GM21529 (cell line): Measurements from ENCODE around the gene DYNLT2.

Source experiments
- ATAC-seq: cut with Tn5 transposase; IDR thresholded peaks from one replicate; pipeline ENCODE4 v1.9.1; 2021; ENCODE audit not compliant: unreplicated experiment

The DYNLT2 gene, protein sequence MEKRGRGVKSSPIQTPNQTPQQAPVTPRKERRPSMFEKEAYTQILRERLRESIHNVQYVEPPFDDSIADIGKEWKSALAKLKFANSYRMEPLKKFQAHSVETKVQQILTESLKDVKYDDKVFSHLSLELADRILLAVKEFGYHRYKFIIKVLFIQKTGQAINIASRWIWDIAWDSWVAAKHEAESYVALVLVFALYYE

DNA sequence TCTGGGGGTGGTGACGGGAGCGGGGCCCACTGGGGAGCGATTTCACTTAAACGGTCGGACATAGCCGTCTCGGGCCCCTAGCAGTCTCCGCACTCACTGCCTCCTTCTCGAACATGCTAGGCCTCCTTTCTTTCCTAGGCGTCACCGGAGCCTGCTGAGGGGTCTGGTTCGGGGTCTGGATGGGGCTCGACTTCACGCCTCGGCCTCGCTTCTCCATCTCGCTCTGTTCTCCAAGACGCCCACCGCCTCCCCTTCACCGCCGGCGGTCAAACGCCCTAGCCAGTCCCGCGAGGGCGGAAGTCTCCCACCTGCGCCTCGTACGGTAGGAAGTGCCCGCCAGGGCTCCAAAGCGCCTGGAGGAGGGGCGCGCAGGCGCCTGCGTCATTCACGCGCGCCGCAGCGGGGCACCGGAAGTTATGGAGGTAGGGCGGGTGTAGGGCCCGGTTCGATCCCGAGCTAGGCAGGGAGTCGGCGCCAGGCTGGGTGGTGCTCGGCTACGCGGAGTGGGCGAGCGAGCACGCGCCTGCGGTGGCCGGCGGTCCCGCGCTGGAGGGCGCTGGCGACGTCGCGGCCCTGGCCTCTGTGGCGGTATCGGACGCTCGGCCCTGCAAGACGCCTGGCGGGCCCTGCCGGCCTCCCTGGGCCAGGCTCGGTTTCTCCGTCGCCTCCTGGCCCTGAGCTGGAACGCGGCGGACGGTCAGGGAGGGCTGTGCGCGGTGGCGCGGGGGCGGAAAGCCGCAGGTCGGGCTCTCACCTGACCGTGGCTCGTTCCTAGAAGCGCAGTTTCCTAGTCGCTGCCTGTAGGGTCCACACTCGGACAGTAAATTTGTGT lies at the start of gene DYNLT2, which contains the start of gene ERMARD:
TSS of gene DYNLT2 (minus strand) at position 331 of the 832 bp plus-strand sequence. CDS start at position 217, 114 bp downstream.
TSS of gene ERMARD (plus strand) at position 381 of the 832 bp plus-strand sequence. CDS start at position 417, 36 bp downstream.
- ATAC-seq = peak; percentile 94

DNA sequence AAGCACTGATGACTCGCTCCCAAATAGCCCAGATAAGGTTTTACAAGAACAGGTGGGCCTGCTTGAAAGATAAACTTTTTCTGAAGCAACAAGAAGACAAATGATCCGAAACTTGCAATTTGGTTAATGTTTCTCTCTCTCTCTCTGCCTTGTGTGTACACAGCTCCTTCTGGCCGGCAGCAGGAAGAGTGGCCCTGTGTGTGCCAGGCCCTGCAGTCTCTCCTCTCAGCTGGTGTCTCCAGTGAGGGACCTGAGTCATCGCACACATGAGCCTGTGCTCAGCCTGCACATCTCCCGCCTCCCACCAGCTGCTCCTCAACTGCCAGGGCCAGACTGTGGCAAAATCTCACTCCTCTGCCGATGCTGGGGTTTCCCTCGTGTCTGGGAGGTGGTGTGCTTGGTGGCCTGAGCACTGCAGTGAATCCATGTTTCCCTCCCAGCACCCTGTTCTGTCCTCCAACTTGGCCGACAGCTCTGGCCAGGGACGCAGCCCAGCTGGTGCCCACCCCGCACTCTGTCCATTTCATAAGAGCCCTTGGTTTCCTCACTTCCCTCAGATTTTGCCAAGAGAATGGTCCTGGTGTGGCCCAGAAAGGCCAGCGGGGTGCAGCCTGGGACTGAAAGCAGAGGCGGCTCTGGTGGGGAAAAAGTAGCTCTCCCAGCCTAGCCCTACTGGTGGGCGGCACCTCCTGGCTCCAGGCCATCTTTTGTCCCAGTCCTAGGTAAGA lies 49.5 kb upstream of the DYNLT2 start:
- no peak for ATAC-seq

DNA sequence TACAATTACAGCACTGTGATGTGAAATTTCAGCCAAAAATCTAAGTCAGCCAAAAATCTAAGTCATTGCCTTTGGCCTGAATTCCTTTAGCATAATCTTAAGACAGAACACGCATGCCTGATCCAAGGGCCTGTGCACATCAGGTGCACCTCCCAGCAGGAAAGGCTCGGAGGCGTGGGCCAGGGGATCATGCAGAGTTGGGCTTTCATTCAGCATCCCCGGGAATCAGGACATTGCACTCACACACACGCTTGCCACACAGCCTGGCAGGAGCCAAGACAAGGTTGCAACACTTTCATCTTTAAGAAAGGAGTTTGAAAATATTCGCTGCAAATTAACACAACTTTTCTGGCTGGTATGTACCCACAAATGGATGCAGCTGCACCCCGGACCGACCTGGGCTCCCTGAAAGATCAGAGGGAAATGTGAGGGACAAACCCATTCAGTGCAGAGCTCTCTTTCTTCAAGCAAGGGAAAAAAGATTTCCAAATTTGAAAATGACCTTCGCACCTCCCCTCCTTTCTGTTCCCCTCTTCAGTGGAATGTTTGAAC lies 48.8 kb upstream of the DYNLT2 start:
- no peak for ATAC-seq

DNA sequence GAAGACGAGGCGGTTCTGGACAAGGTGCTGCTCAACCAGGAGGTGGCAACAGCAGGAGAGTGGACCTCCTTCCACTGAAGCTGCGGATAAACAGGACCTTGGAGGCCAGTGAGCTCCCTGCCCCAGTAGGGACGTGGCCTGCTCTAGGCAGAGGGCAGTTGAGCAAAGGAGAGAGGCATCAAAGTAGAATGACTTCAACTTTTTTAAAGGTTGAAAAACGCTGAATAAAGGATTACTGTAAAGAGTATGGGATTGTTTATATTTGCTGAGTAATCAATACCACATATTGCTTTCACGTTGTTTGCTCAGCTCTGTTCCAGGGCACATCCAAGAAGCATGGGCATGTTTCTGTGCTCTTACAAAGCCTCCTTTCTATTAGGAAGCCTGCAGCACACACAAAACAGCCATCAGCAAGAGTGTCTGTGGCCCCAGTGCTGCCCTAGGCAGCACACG lies 48.1 kb upstream of the DYNLT2 start:
- no peak for ATAC-seq

DNA sequence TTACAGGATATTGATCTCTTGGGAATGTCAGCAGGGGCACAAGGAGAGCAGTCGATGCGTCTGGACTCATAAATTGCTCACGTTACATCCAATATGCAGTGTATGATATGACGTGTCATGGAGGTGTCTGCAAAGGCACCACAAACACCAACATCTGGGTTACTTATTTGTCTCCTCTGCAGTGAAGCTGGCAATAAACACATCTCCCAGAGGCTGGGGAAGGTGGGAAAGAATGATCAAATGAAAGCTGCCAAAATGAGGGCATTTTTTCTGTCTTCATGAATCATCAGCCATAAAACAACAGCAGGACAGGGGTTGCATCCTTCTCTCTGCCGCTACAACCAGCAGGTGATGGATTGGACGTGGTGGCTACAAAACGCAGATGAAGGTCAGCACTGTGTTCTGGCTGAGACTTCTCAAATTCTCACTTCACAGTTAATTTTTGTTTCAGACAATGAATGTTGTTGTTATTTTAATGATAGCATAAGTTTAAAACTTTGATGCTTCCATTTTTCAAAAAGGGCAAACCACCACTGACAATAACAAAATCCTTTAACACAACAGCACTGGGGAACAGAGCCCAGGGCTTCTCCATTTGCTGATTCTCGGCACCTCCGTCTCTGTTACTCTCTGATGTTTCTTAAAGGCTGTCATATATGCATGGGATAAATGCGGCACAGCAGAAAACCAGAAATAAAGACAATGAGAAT lies 47.5 kb upstream of the DYNLT2 start:
- no peak for ATAC-seq

DNA sequence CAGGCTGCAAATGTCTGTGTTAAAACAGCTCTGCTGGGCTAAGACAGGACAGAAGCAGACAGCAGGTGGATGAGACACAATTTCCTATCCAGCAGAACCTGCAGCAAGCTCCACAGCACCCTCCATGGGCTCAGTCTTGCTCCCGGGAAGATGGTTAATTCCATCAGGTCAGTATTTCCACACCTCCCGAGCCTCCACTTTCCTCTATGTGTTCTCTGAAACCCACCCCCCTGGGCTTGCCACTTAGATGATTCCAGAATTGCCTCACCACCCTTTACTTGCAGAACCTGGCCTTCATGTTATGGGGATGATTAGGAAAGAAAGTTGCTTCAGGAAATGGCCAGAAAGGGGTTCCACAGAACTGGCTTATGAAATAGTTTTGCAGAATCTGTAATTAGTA lies 43.8 kb upstream of the DYNLT2 start:
- no peak for ATAC-seq

DNA sequence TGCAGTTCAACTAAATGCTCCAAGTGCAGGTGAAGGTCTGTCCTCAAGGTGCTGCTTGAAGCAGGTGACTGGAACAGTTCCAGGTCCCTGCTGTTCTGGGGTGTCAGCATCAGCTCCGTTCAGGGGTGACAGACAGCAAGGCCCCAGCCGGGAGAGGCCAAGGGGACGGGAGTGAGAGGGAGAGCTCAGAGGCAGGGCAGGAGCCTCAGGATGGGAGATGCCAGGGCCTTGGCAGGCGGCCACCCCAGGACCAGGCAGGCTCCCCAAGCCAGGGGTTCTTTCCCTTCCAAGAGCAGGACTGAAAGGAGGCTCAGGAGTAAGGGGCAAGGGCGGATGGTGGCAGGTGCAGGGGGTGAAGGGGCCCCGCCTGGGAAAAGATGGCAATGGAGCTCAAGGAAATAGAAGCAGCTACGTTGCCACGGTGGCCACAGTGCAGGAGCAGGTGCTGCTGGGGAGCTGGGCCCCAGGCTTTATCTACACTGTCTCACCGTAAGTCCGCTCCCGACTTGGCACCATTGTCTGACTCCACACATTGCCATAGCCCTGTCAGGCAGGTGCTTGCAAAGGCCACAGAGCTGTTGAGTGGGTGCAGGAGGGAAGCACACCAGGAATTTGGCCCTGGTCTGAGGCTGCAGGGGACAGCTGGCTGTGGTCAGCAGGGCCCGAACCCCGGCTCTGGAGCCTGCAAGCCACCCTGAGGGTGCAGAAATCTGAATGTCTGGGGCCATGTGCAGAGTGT lies 43.1 kb upstream of the DYNLT2 start:
- ATAC-seq = no peak

DNA sequence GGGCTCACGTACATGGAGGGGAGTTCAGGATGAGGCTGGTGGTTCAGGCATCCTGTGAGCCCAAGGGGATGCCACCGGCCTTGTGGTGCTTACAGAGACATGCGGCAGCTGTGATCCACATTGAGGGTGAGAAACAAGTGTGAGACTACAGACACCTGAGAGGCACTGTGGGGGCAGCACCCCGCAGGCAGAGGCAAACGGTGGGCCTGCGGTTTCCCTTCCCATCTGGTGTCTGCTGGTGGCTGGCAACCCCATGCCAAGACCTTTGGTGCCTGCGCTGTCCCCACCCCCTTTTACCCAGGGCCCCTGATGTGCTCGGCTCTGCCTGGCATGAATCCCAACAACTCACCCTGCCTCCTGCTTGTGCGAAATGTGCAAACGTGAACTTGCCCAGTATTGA lies 42.0 kb upstream of the DYNLT2 start:
- no peak for ATAC-seq

DNA sequence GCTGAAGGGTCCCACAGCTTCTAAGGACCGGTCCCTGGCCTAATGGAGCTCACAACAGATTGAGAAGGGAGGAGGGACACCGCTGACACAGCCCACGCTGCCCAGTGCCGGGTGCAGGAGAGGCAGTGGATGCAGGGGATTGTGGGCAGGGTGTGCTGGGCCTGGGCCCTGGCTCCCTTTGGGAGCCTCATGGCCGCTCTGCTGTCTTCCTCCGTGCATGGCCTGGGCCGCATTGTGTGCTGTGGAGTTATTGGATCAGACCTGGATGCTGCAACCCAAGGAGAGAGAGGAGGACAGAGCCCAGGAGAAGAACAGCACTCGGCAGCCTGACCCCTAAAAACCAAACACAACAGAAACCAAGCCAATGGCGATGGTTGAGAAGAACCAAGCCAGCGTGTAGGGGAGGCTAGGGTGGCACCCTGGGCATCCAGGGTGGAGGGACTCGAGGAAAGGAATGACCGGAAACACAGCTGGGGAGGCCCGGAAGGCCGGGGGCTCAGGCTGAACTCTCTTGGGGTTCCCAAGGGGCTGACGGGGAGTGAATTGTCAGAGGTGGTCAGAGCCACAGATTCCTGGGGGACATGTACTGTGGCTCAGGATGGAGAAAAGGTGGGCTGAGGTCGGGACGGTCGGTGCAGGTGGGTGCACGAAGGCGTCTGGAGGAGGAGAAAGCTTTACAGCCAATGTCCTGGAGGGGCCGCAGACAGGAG lies 41.1 kb upstream of the DYNLT2 start:
- ATAC-seq = no peak

DNA sequence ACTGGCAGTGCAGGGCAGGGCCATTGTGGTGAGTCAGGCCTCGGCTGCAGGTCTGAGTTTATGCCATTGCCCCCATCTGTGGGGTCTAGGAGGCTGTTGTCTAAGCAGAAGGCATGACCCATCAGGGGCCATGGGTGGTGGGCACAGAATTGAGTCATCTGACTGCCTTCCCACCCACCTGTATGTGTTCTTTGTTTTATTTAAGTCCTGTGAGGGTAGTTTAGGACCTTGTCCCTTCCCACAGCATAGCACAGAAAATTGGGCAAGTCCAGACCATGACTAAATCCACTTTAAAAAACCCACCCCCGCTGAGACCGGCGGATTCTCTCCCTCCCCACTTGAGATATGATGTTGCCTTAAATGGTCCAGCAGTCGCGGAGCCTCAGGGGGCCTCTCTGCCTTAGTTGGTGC lies 40.4 kb upstream of the DYNLT2 start:
- ATAC-seq = no peak

DNA sequence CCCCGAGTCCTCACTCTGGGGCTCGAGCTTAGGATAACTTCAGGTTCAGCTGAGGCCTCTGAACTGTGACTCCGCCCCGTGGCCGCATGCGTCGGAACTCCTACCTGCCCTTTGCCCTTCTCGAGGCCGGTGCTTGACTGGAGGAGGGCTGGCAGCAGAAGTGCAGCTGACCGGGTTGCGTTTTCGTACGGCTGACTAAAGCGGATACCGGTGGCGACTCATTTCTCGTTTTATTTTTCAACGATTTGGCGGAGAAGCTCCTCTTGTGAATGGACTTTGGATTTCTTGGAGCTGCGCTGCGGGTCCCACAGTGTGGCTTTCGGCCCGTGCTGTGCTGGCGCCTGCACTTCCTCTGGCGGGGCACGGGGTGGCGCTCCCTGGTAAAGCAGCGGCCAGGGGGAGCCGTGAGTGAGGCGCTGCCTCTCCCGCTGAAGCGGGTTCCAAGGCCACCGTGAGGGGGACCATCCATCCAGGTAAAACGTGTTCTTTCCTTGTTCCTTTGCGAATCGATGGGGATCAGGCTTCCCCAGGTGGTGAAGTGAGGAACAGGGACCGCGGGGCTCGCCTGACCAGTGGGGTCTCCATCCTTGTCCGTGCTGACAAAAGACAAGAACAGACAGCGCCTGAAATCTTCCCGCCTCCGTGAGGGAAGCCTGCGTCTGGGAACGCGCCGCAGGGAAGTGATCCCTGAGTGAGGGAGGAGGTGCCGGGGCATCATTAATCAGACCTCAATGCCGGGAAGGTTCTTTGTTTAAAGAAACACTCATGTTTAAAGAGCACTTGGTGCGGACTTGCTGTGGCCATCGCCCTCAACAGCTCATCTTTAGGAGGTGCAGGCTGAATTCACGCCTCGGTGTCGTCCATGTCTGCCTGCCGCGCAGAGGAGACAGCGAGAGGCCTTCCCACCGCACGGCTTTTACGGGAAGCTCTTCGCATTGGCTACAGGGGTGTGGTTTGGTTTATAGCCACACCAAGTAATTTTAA lies 38.9 kb upstream of the DYNLT2 start:
- peak; percentile 97 for ATAC-seq

DNA sequence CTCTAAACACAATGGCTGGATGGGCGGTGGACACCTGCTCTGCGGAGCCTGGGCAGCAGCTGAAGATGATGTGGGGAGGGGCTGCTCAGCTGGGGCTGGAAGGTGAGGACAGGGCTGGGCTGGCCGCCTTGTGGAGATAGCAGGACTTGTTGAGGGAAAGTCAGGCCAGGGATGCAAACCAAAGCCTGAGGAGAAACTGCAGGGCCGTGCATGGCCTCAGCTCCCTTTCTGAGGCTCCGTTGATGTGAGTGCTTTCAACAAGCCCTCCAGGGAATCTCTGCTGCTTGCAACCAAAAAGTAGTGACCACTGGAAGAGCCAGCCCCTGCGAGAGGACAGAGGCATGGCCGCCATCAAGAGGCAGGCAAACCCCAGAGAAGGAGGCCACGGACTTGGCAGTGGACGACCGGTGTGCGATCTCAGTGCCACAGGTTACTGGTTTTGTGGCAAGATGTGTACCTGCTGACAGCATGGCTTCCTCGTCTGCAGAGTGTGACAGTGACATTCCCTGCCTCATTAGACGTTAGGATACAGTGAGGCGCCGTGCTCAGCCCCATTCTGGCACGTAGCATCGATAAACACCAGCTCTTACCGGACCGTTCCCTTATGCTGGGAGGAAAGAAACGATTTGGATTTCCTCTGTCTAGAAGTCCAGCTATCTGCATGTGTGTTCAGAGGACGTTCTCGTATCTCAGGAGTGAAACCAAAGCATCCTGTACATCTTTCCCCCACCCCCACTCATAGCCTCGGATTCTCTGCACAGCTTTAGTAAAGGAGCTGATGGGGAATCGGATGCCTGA lies 38.0 kb upstream of the DYNLT2 start:
- no peak for ATAC-seq

DNA sequence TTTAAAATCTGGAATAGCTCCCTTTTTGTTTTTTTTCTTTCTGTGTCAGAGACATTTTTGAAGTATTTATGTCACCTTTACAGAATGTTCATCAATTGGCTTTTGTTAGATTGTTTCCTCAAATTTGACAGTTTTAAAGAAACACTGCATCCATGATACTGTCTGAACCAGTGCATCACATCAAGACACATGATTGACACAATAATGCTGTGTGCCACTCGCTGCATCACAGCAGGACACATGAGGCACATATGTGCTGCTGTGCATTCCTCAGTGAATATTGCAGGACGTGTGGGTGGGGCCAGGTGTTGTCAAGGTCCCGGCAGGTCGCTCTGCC lies 37.4 kb upstream of the DYNLT2 start:
- ATAC-seq = no peak

DNA sequence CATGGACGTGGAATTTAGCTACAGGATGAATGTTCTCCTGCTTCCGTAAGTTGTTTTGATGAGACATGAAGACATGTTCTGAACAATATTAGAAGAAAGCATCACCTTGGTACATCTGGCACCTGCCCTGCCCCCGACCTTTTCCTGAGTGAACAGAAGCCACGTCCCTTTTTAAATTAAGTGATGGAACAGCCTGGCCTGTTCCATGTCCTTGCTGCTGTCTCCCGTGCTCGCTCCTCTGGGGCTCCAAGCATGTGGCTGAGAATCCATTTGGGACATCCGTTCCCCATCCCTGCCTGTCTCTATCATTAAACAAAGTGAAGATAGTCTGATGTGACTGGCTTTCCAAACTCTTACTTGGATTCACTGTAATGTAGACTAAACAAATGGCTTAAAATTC lies 36.4 kb upstream of the DYNLT2 start:
- ATAC-seq = no peak

DNA sequence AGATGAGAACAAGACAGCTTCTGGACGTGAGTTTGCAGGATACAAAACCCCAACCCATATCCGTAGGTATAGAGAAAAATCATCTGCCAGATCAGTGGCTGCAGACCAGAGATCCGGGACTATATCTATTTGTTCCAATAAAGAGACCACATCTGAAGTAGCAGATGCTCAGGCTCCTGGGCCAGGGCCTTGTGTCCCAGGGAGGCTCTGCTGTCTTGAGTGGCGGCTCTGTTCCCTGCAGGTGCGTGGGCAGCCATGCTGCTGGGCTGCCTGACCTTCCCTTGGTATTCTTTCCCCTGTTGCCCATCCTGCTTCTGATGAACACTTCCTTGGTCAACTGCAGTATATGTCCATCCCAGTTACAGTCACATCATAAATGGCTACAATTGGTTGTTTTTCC lies 35.0 kb upstream of the DYNLT2 start:
- ATAC-seq = no peak

DNA sequence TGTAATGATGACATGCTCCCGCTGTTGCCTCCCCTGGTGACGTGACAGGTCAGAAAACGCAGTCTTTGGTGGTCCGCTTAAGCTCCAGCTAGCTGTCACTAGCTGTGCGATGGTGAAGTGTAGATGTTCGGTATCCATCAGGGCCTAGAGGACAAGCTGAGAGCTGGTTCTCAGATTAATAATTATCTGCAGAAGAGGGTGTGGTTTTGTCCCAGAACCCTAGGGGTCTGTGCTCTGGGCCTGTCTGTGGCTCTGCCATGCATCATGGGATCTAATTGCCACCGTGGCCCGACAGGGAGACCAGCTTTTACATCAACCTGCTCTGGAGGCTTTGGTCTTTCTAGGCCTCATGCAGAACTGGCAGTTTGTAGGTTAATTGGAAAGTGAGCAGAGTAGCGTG lies 34.2 kb upstream of the DYNLT2 start:
- ATAC-seq = no peak

DNA sequence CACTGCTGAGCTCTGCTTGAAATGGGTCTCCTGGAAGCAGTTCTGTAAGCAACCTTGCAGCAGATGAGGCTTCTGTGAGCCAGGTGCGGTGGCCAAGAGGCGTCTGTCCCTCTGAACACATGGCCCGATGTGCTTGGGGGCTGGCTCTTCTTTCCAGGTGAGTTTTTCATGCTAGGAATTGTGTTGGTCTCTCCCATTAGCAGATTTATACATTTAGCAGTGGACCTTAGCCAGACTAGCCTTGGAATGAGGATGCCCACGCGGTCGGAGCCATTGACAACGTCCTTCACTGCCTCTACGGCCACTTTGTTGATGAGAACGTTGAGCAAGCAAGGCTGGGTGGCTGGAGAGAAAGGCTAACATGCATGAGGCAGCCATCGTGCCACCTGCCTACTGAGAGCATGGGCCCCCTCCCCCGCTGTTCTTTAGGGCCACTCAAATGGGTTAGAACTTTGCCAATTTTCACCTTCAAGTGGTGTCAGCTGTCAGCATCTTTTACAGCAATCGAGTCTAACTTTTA lies 33.5 kb upstream of the DYNLT2 start:
- no peak for ATAC-seq
